ENCODE data around the gene SLC7A6. TPM values are rescaled to one million over a fixed set of nuclear protein-coding genes. Genes with fewer than 3 reads are reported as not detected.

The SLC7A6 gene
- 16.6 and 20.5 TPM in 2 replicates for total RNA-seq

GRCh38 chr16:68264128-68265077, at the start of gene SLC7A6:
Gene SLC7A6, plus strand, starts transcription at chr16:68264526. Its CDS starts 10,201 bp downstream, at chr16:68274727.

GRCh38 chr16:68235887-68236136, 28.5 kb upstream of the SLC7A6 start, which contains the start of gene ESRP2:
Gene ESRP2, minus strand, starts transcription at chr16:68236127. Its CDS starts 82 bp downstream, at chr16:68236045.

GRCh38 chr16:68244903-68245853, 19.1 kb upstream of the SLC7A6 start, which contains the start of gene PLA2G15:
Gene PLA2G15, plus strand, starts transcription at chr16:68245373. Its CDS starts 54 bp downstream, at chr16:68245427.

GRCh38 chr16:68310774-68311511, 46.6 kb downstream of the SLC7A6 start, which contains the start of the genes PRMT7 and SLC7A6OS:
Gene PRMT7, plus strand, starts transcription at chr16:68311019. Its CDS starts 4,961 bp downstream, at chr16:68315980.
Gene SLC7A6OS, minus strand, starts transcription at chr16:68310946. Its CDS starts 20 bp downstream, at chr16:68310926.

Other genes starting within 250 kb of the SLC7A6 start
- gene DPEP2NB, start 248.6 kb upstream of the SLC7A6 start, total RNA-seq: not detected in 2 replicates
- 6.2 and 10.2 TPM in 2 replicates for gene DDX28, start 241.3 kb upstream of the SLC7A6 start, total RNA-seq
- 14.4 and 23.2 TPM in 2 replicates for gene DUS2, start 241.2 kb upstream of the SLC7A6 start, total RNA-seq
- 9.2 and 12.1 TPM in 2 replicates for gene NFATC3, start 179.2 kb upstream of the SLC7A6 start, total RNA-seq
- gene ESRP2, start 28.4 kb upstream of the SLC7A6 start, total RNA-seq: under 0.01 and 0.28 TPM in 2 replicates
- gene PLA2G15, start 19.2 kb upstream of the SLC7A6 start, total RNA-seq: 22.8 and 40.9 TPM in 2 replicates
- 9.9 and 10.9 TPM in 2 replicates for gene SLC7A6OS, start 46.4 kb downstream of the SLC7A6 start, total RNA-seq
- 44.3 and 92.2 TPM in 2 replicates for gene PRMT7, start 46.5 kb downstream of the SLC7A6 start, total RNA-seq
- under 0.01 and 0.19 TPM in 2 replicates for gene SMPD3, start 184.0 kb downstream of the SLC7A6 start, total RNA-seq